ENCODE results near the gene EIF4ENIF1. TPM values are rescaled to one million over a fixed set of nuclear protein-coding genes. Genes with fewer than 3 reads are reported as not detected.

EIF4ENIF1 gene
- total RNA-seq, 1 experiment from 2014 or later, result 36.3 TPM

GRCh38 chr22:31509061-31509762 lies 19.6 kb upstream of the EIF4ENIF1 start:
- Histone ChIP-seq H3K27ac (ENCODE audit: insufficient read length, low read depth, low read length) (no peak overlapping the region), H3K18ac (ENCODE audit: insufficient read length, low read depth, low read length) (no peak overlapping the region), H2BK5ac (ENCODE audit: insufficient read length, low read length) (no peak overlapping the region), H3K56ac (ENCODE audit: insufficient read length, low read depth, low read length) (no peak overlapping the region), H4K91ac (ENCODE audit: insufficient read length, low read depth, low read length) (no peak overlapping the region), H2AFZ (ENCODE audit: low read length) (no peak overlapping the region), H4K5ac (ENCODE audit: insufficient read length, low read depth, low read length) (no peak overlapping the region), H4K8ac (replicated peaks; ENCODE audit: insufficient read length, low read depth, low read length) (no peak overlapping the region), H3K79me2 (ENCODE audit: insufficient read depth, low read length) (no peaks in the 10 kb centered on the region), H2BK15ac (ENCODE audit: low read depth, low read length) (no peak overlapping the region), H2BK20ac (ENCODE audit: low read depth, low read length, poor library complexity, severe bottlenecking) (no peak overlapping the region), H3K9ac (ENCODE audit: extremely low read depth, insufficient read length, low read length) (no peak overlapping the region), H3K79me1 (ENCODE audit: insufficient read depth, low read depth, low read length, poor library complexity, severe bottlenecking) (no peaks in the 10 kb centered on the region), H2BK120ac (ENCODE audit: low read depth, low read length, poor library complexity, severe bottlenecking) (no peak overlapping the region), H4K20me1 (ENCODE audit: control insufficient read depth, insufficient read depth, insufficient read length) (no peaks in the 10 kb centered on the region), H3K27me3 (ENCODE audit: insufficient read depth, low read length) (no peaks in the 10 kb centered on the region), H2BK12ac (ENCODE audit: insufficient read length, low read depth, low read length) (no peak overlapping the region), H3T11ph (ENCODE audit: low read length) (no peak overlapping the region), H3K23ac (ENCODE audit: insufficient read length, low read depth, low read length) (no peak overlapping the region), H3K4me2 (ENCODE audit: insufficient read depth, insufficient read length, low read length) (no peak overlapping the region), H3K14ac (ENCODE audit: insufficient read depth, low read length) (no peak overlapping the region), H3K4ac (ENCODE audit: low read depth, low read length) (no peak overlapping the region), H3K23me2 (ENCODE audit: insufficient read length, low read depth, low read length, poor library complexity, severe bottlenecking) (no peaks in the 10 kb centered on the region), H3K9me3 (ENCODE audit: control insufficient read depth, low read depth, low read length) (no peaks in the 10 kb centered on the region), H3K4me1 (ENCODE audit: insufficient read depth, low read length) (no peaks in the 10 kb centered on the region), H2AK5ac (ENCODE audit: insufficient read length, low read length) (no peak overlapping the region)
- peaks cover 3 to 4% of the 10 kb centered on the region in 2 experiments; a peak in 1 of 4 replicates for H3K4me1 Mint-ChIP-seq
- no CpG with 5 or more reads among the region's 6 CpGs for WGBS (ENCODE audit: extremely low coverage, insufficient read length, low lambda C conversion rate)
- no peaks in the 10 kb centered on the region for H3K27me3 Mint-ChIP-seq (ENCODE audit: low read depth)
- H3K9me3 Mint-ChIP-seq, result peaks cover 0 to 7% of the 10 kb centered on the region in 2 experiments; a peak in 3 of 5 replicates
- TF ChIP-seq CTCF (conservative IDR thresholded peaks at IDR 0.05), result no peak
- H3K36me3 Mint-ChIP-seq (ENCODE audit: insufficient read depth in 1 of 3, low read depth in 3 of 3), result peaks cover 3 to 30% (median 18%) of the 10 kb centered on the region in 3 experiments; a peak in 5 of 7 replicates
- H3K27ac Mint-ChIP-seq, result no peak overlapping the region
- H3K4me3 Mint-ChIP-seq, result no peak overlapping the region
- no peak for DNase-seq

Data from H9 (cell line).